ENCODE results near the gene ZNF536. TPM values are rescaled to one million over a fixed set of nuclear protein-coding genes. Genes with fewer than 3 reads are reported as not detected.

ZNF536 gene
- total RNA-seq, 1 experiment from 2014 or later, result not detected

DNA sequence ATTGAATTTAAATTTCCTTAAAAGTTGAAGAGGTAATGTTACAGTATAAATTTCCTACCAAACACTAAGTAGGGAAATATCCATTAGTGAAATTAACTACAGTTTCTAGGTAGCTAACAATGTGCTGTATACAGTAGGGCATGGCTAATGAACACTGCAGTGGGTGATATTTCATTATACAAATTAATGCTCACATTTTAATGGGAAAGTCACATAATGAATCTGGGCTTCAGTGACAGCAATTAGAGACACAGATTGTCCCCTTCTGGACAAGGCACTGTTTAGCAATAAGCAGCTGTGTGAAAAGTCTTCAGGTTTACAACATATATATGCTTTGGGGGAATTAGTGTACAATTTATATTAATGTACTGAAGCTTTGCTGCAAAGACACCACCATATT is 169.4 kb downstream of the ZNF536 start:
- no peaks in the 10 kb centered on the region for H3K9me3 ChIP-seq (ENCODE audit: insufficient read depth, low read depth)
- no peaks in the 10 kb centered on the region for H3K4me1 ChIP-seq (replicated peaks; ENCODE audit: insufficient read depth)
- H3K9me2 ChIP-seq (ENCODE audit: insufficient read depth), result no peaks in the 10 kb centered on the region
- DNase-seq, result no peak
- H3K4me3 ChIP-seq, result no peak overlapping the region
- no peak overlapping the region for H3K27ac ChIP-seq
- no peaks in the 10 kb centered on the region for H3K79me2 ChIP-seq (ENCODE audit: low read depth)
- TF ChIP-seq CTCF (conservative IDR thresholded peaks at IDR 0.05) (no peak), EZH2 (IDR thresholded peaks at IDR 0.05; ENCODE audit: low read depth) (no peak)
- H3F3A ChIP-seq (ENCODE audit: insufficient read depth, low read depth), result no peaks in the 10 kb centered on the region
- ChIA-PET POLR2A (ENCODE audit: unreplicated experiment) (no interaction called here), CTCF (no interaction called here)
- intact Hi-C loops (cut with micrococcal nuclease; ENCODE audit: unreplicated experiment), result no loop called here
- no peaks in the 10 kb centered on the region for H4K20me1 ChIP-seq (ENCODE audit: insufficient read depth)
- no peaks in the 10 kb centered on the region for H3K36me3 ChIP-seq (ENCODE audit: low read depth)
- no peak overlapping the region for H3K4me2 ChIP-seq
- peaks cover 81% of the 10 kb centered on the region for H3K27me3 ChIP-seq (ENCODE audit: insufficient read depth, low read depth)
- no TSS peak for BruUV-seq (replicated peaks)
- no peak overlapping the region for H2AFZ ChIP-seq

- CTCF ChIA-PET, result no interaction called here
- Histone ChIP-seq H3K4me2 (no peak overlapping the region), H3K4me3 (no peak overlapping the region), H3K27me3 (ENCODE audit: insufficient read depth, low read depth) (peaks cover 75% of the 10 kb centered on the region), H3K36me3 (ENCODE audit: low read depth) (no peaks in the 10 kb centered on the region), H3K79me2 (ENCODE audit: low read depth) (no peaks in the 10 kb centered on the region), H2AFZ (no peak overlapping the region), H4K20me1 (ENCODE audit: insufficient read depth) (no peaks in the 10 kb centered on the region), H3K9me2 (ENCODE audit: insufficient read depth) (no peaks in the 10 kb centered on the region), H3F3A (ENCODE audit: insufficient read depth, low read depth) (no peaks in the 10 kb centered on the region), H3K9me3 (ENCODE audit: insufficient read depth, low read depth) (no peaks in the 10 kb centered on the region), H3K27ac (no peak overlapping the region), H3K4me1 (replicated peaks; ENCODE audit: insufficient read depth) (no peaks in the 10 kb centered on the region)
- no TSS peak for BruUV-seq (replicated peaks)
- TF ChIP-seq CTCF (conservative IDR thresholded peaks at IDR 0.05) (no peak), EZH2 (IDR thresholded peaks at IDR 0.05; ENCODE audit: low read depth) (no peak)
- POLR2A ChIA-PET (ENCODE audit: unreplicated experiment), result no interaction called here
- DNase-seq, result no peak
- intact Hi-C loops (cut with micrococcal nuclease; ENCODE audit: unreplicated experiment), result no loop called here
These were observed 171.2 kb downstream of the ZNF536 start for GRCh38 chr19:30543243-30543945.

- ChIA-PET CTCF (no interaction called here), POLR2A (ENCODE audit: unreplicated experiment) (no interaction called here)
- Histone ChIP-seq H3K27me3 (ENCODE audit: insufficient read depth, low read depth) (peaks cover 75% of the 10 kb centered on the region), H4K20me1 (ENCODE audit: insufficient read depth) (no peaks in the 10 kb centered on the region), H3K9me2 (ENCODE audit: insufficient read depth) (no peaks in the 10 kb centered on the region), H3K4me1 (replicated peaks; ENCODE audit: insufficient read depth) (no peaks in the 10 kb centered on the region), H3K4me2 (no peak overlapping the region), H3K36me3 (ENCODE audit: low read depth) (no peaks in the 10 kb centered on the region), H3K4me3 (no peak overlapping the region), H3K27ac (no peak overlapping the region), H3K9me3 (ENCODE audit: insufficient read depth, low read depth) (no peaks in the 10 kb centered on the region), H2AFZ (no peak overlapping the region), H3F3A (ENCODE audit: insufficient read depth, low read depth) (no peaks in the 10 kb centered on the region), H3K79me2 (ENCODE audit: low read depth) (no peaks in the 10 kb centered on the region)
- no peak for DNase-seq
- intact Hi-C loops (cut with micrococcal nuclease; ENCODE audit: unreplicated experiment), result no loop called here
- BruUV-seq (replicated peaks), result no TSS peak
- TF ChIP-seq CTCF (conservative IDR thresholded peaks at IDR 0.05) (no peak), EZH2 (IDR thresholded peaks at IDR 0.05; ENCODE audit: low read depth) (no peak)
These were observed 173.6 kb downstream of the ZNF536 start for GRCh38 chr19:30545752-30546151.
